Dendritic cell treated with granulocyte-macrophage colony-stimulating factor and Interleukin-4, amounts not matched to agents 40 ng/mL and 50 ng/mL, for 4 days (primary cell): ENCODE measurements around the gene C16orf92.
"Not testable (repeated sequence)": the region's sequence is repeated elsewhere in the genome, so short reads cannot be mapped to it uniquely, and the experiment has no call there.

ENCODE experiments used
- H3K27ac Mint-ChIP-seq: one replicate; pipeline ENCODE4 v1.8.0; 2022; ENCODE audit warnings: mild to moderate bottlenecking, mixed read lengths
- H3K27me3 Mint-ChIP-seq: one replicate; pipeline ENCODE4 v1.8.0; 2022; ENCODE audit warnings: mild to moderate bottlenecking, mixed read lengths
- H3K36me3 Mint-ChIP-seq: one replicate; pipeline ENCODE4 v1.8.0; 2022; ENCODE audit warnings: low read depth, mixed read lengths
- H3K4me1 Mint-ChIP-seq: one replicate; pipeline ENCODE4 v1.8.0; 2022; ENCODE audit warnings: low read depth, mixed read lengths
- H3K4me3 Mint-ChIP-seq: one replicate; pipeline ENCODE4 v1.8.0; 2022; ENCODE audit warnings: mild to moderate bottlenecking, moderate library complexity, mixed read lengths
- H3K9me3 Mint-ChIP-seq: one replicate; pipeline ENCODE4 v1.8.0; 2022; ENCODE audit warnings: mixed read lengths
- intact Hi-C: fragments of 100-400 bp; cut with micrococcal nuclease; formaldehyde crosslinking; loops from one replicate; pipeline ENCODE4 v1.15.0; 2022

Gene C16orf92

DNA sequence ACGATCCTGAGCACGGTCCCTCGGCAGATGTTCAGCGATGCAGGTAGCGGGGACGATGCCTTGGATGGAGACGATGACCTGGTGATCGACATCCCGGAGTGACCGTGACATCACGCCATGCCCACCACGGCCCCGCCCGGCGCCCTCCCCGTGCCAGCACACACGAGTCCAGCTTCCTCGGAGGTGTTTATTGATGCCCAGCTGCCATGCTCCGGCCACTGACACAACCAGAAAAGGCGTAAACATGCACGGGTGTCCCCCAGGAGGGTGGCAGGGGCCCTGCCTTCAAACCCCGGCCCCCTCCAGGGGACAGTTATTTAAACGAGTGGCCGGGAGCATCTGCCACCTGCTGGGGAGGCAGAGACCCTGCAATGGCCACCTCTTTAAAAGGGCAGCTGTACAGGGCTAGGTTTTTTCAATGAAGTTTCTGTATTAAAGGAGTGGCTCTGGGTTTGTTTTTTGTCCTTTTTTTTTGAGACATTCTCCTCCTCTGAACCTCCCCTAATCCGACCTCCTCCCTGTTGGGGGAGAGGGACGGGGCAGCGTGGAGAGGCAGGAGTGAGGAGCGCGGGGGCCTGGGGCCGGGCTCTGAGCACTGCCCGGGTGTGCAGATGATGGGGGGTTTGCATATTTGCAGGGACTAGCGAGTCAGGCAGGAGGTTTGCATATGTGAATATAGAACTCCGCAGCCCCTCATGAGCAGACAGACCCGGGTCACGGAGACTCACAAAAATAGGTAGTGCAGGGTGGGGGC, 17.5 kb upstream of the C16orf92 start:
- H3K36me3 Mint-ChIP-seq: peaks cover 47% of the 10 kb centered on the region
- intact Hi-C loops: loop anchor here (10.0 kb wide), 1 partner anchor 91 kb away; no protein-coding TSS in a partner anchor
- peaks cover 30% of the 10 kb centered on the region for H3K27me3 Mint-ChIP-seq
- H3K4me3 Mint-ChIP-seq: no peak overlapping the region
- no peak overlapping the region for H3K27ac Mint-ChIP-seq
- H3K9me3 Mint-ChIP-seq: no peaks in the 10 kb centered on the region
- H3K4me1 Mint-ChIP-seq: peaks cover 9% of the 10 kb centered on the region

DNA sequence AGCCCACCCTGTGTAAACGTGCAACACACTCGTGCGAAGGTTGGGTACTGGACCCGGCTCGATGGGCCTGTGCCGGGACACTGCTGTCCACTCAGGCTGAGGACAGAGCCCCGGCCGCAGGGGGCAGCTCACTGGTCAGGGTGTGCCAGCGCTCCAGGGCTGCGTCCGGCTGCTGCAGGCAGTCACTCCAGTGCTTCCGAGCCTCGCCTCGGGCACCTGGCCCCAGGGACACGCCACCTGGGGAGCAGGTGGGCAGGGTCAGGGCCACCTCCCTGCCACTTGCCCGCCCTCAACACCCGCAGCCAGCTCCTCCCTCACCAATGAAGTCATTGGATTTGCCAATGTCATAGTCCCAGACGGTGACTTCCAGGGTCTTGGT, 16.9 kb upstream of the C16orf92 start:
- Mint-ChIP-seq H3K27me3 (peaks cover 34% of the 10 kb centered on the region), H3K36me3 (peaks cover 42% of the 10 kb centered on the region), H3K4me3 (no peak overlapping the region), H3K9me3 (no peaks in the 10 kb centered on the region), H3K4me1 (peaks cover 11% of the 10 kb centered on the region), H3K27ac (no peak overlapping the region)
- intact Hi-C loops: loop anchor here (10.0 kb wide), 1 partner anchor 91 kb away; no protein-coding TSS in a partner anchor

- no peak overlapping the region for H3K4me3 Mint-ChIP-seq
- intact Hi-C loops: loop anchor here (10.0 kb wide), 1 partner anchor 92 kb away; no protein-coding TSS in a partner anchor
- H3K27me3 Mint-ChIP-seq: peaks cover 40% of the 10 kb centered on the region
- H3K4me1 Mint-ChIP-seq: peaks cover 16% of the 10 kb centered on the region
- H3K9me3 Mint-ChIP-seq: no peaks in the 10 kb centered on the region
- peaks cover 34% of the 10 kb centered on the region for H3K36me3 Mint-ChIP-seq
- no peak overlapping the region for H3K27ac Mint-ChIP-seq
Measured at GRCh38 chr16:30006659-30007377, 16.2 kb upstream of the C16orf92 start.

DNA sequence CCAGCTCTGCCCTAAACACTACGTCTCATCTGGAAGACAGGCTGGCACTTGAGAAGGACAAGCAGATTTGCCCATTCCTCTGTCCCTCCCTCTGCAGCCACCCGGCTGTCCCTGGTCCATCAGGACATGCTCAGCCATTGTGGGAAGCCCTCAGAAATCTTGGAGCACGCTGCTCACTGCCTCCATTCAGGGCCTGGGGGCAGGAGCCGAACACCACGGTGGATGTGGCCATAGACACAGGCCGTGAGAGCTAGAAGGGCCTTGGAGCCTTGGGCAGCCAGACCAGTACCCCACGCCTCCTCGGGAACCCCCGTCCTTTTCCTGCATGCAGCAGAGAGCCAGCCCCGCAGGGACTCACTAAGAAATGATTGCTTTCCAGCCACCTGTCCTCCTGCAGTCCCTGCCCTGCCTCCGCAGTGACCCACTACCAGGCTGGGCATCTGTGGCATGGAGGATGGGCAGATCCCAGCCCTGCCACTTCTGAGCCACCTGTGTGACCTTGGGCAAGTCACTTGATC, 15.6 kb upstream of the C16orf92 start:
- H3K27ac Mint-ChIP-seq: no peak overlapping the region
- H3K4me1 Mint-ChIP-seq: peaks cover 15% of the 10 kb centered on the region
- no peak overlapping the region for H3K4me3 Mint-ChIP-seq
- no peaks in the 10 kb centered on the region for H3K9me3 Mint-ChIP-seq
- intact Hi-C loops: loop anchor here (10.0 kb wide), 1 partner anchor 93 kb away; no protein-coding TSS in a partner anchor
- H3K27me3 Mint-ChIP-seq: peaks cover 46% of the 10 kb centered on the region
- peaks cover 28% of the 10 kb centered on the region for H3K36me3 Mint-ChIP-seq

GRCh38 chr16:30009085-30009862, 13.7 kb upstream of the C16orf92 start:
- no peak overlapping the region for H3K4me3 Mint-ChIP-seq
- H3K4me1 Mint-ChIP-seq: peaks cover 15% of the 10 kb centered on the region
- H3K27ac Mint-ChIP-seq: no peak overlapping the region
- intact Hi-C loops: loop anchor here (10.0 kb wide), 1 partner anchor 94 kb away; no protein-coding TSS in a partner anchor
- H3K27me3 Mint-ChIP-seq: peaks cover 58% of the 10 kb centered on the region
- H3K9me3 Mint-ChIP-seq: no peaks in the 10 kb centered on the region
- peaks cover 10% of the 10 kb centered on the region for H3K36me3 Mint-ChIP-seq

DNA sequence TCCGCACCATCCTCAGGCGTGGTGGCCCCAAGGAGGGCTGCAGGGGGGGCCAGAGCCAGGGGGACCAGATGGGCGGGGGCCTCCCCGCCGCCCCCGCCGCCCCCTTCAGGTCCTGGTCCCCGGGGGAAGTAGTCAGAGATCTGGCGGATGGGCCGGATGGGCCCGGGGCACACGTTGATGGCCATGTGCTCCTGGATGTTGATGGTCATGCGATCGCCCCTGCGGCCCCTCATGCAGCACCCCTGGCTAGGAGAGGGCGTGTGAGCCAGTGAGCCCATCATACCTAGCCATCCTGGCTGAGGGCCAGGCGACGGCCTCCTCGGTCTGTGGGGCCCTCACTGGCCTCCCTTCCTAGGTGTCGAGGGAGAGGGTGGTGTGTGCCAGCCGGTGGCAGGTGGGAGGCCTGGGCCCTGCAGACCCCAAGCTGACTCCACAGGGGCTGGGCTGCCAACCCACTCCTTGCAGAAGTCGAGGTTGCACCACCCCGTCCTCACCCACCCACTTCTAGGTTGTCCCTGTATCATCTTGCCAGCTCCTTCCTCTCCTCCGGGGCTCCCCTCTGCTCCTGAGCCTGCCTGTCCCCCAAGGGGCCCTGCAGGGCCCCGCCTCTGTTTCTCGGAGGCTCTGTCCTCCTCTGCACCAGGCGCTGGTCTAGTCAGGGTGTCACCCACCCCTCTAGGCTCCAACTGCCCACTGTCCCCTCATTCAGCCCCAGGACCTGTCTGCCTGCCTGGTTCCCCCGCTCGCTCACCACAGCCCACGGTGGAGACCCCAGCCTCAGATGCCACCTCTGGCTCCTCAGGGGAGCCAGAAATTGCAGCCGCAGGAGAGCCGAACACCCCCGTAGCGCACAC, 12.8 kb upstream of the C16orf92 start:
- no peak overlapping the region for H3K27ac Mint-ChIP-seq
- no peaks in the 10 kb centered on the region for H3K9me3 Mint-ChIP-seq

DNA sequence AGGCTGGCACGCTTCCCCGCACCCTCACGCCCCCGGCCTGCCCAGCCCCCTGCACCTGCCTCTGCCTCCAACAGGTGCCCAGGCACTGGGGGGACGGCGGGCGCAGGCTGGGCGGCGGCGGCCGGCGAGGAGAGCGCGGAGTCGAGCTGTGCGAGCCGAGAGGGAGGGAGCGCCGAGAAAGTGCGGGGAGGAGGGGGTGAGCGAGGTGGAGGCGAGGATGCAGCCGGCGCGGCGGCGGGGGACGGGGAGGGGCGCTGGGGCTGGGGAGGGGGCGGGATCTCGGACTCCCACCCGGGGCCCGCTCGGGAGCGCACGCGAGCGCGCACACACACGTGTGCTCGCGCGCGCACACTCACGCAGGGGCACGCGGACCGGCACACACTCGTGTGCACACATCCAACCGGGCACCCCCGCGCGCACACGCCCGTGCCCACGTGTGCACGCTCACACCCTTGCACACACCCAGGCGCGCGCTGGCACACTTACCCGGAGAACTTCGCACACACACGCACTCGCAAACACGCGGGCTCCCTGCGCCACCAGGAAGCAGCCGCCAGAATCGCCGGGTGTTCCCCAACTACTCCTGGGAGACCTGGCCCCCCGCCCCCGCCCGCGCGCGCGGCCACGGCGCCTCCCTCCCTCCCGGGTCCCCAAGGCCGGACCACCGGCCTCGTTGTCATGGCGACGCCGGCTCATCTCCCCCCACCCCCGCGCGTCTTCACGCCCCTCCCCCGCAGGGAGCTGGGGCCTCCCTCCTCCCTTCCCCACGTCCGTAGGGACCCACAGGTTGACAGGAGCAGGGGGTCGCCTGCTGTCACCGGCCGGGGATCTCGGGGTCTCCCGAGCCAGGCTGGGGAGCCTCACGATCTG, 11.9 kb upstream of the C16orf92 start, which contains the start of gene DOC2A:
Gene DOC2A (minus strand): TSS at position 184 of the 870 bp plus-strand sequence. CDS start 805 bp downstream, outside the sequence.
- Mint-ChIP-seq H3K27ac (no peak within 1 kb of the TSS), H3K9me3 (no peaks in the 10 kb centered on the region)

More for the DNA sequence above, 12.8 kb upstream of the C16orf92 start:
- intact Hi-C loops: loop anchor here (10.0 kb wide), 1 partner anchor 95 kb away; no protein-coding TSS in a partner anchor
- peaks cover 15% of the 10 kb centered on the region for H3K4me1 Mint-ChIP-seq
- H3K36me3 Mint-ChIP-seq: peaks cover 6% of the 10 kb centered on the region
- peak overlapping the region; percentile 52 for H3K4me3 Mint-ChIP-seq
- H3K27me3 Mint-ChIP-seq: peaks cover 62% of the 10 kb centered on the region

DNA sequence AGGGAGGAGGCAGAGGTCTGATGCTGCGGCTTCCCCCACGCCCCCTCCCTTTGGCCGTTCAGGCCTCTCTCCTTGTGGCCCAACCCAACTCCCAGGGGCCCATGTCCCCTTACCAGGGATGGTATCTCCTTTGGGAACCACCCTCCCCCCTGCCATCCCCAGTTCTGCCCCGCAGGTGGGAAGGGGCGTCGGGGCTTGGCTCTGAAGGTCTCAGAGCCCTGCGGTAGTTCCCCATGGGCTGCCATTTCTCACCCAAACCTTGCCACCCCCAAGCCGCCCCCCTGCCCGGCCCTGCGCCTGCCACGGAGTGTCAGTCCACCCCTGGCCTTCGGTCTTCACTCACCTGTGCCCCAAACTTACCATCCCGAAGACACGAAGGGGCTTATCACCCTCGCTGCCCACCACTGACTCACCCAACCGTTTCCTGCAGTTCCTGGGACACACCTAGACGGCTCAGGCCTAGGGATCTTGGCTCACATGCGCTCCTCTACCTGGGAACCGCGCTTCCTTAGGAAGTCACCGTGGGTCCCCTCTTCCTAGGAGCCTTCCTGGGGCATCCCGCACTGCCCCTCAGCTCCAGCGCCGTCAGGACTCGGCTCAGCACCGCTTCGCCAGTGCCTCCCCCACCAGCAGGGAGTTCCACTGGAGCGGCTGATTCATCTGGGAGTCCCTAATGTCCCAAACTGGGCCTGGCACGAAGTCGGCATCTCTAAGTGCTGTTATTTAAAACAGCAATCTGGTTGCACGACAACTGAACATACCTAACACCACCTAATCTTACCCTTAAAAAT, 11.1 kb upstream of the C16orf92 start:
- Mint-ChIP-seq H3K4me1 (peaks cover 15% of the 10 kb centered on the region), H3K4me3 (peak overlapping the region; percentile 55), H3K27me3 (peaks cover 68% of the 10 kb centered on the region), H3K9me3 (no peaks in the 10 kb centered on the region), H3K27ac (no peak overlapping the region), H3K36me3 (no peaks in the 10 kb centered on the region)
- intact Hi-C loops: no loop called here

More for the DNA sequence above, 11.9 kb upstream of the C16orf92 start, which contains the start of gene DOC2A:
- intact Hi-C loops: no loop called here
- Mint-ChIP-seq H3K27me3 (peaks cover 65% of the 10 kb centered on the region), H3K4me1 (peaks cover 15% of the 10 kb centered on the region), H3K4me3 (peak within 1 kb of the TSS; percentile 63), H3K36me3 (peaks cover 6% of the 10 kb centered on the region)

DNA sequence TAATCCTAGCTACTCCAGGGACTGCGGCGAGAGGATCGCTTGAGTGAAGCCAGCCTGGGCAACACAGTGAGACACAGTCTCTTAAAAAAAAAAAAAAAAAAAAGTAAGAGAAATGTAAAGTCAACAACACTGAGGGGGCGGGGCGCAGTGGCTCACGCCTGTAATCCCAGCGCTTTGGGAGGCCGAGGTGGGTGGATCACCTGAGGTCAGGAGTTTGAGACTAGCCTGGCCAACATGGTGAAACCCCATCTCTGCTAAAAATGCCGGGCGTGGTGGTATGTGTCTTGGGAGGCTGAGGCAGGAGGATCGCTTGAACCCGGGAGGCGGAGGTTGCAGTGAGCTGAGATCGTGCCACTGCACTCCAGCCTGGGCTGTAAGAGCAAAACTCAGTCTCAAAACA, 10.4 kb upstream of the C16orf92 start:
- H3K27me3 Mint-ChIP-seq: peaks cover 67% of the 10 kb centered on the region

GRCh38 chr16:30015450-30015849, 7.5 kb upstream of the C16orf92 start:
- H3K9me3 Mint-ChIP-seq, H3K36me3 Mint-ChIP-seq, intact Hi-C loops, H3K4me3 Mint-ChIP-seq, H3K27ac Mint-ChIP-seq: not testable (repeated sequence)
- H3K27me3 Mint-ChIP-seq: peaks cover 41% of the 10 kb centered on the region
- H3K4me1 Mint-ChIP-seq: peaks cover 14% of the 10 kb centered on the region

More for the DNA sequence above, 10.4 kb upstream of the C16orf92 start:
- intact Hi-C loops, H3K36me3 Mint-ChIP-seq, H3K27ac Mint-ChIP-seq, H3K4me3 Mint-ChIP-seq, H3K9me3 Mint-ChIP-seq: not testable (repeated sequence)
- H3K4me1 Mint-ChIP-seq: peaks cover 15% of the 10 kb centered on the region

- Mint-ChIP-seq H3K27ac (no peak overlapping the region), H3K4me1 (peaks cover 20% of the 10 kb centered on the region), H3K36me3 (no peaks in the 10 kb centered on the region), H3K9me3 (no peaks in the 10 kb centered on the region), H3K4me3 (no peak overlapping the region), H3K27me3 (peaks cover 31% of the 10 kb centered on the region)
- intact Hi-C loops: no loop called here
Measured at GRCh38 chr16:30016555-30017276, 6.3 kb upstream of the C16orf92 start.
